Fibroblast of skin of right quadriceps (primary cell): ENCODE measurements around the gene IGSF9B.
A peak's percentile ranks its signal among the peaks of the same experiment; 100 is the strongest.

ENCODE experiments used
- DNase-seq: peaks from one replicate; pipeline ENCODE4 v3.0.0-alpha.2; 2013

The IGSF9B gene

GRCh38 chr11:133984828-133985227 is 28.1 kb upstream of the IGSF9B start:
- DNase-seq = no peak

- DNase-seq = no peak
Observed at GRCh38 chr11:133983660-133984316, 27.0 kb upstream of the IGSF9B start.

GRCh38 chr11:133982876-133983275 is 26.1 kb upstream of the IGSF9B start:
- no peak for DNase-seq

GRCh38 chr11:133982151-133982550 is 25.4 kb upstream of the IGSF9B start:
- DNase-seq = no peak

GRCh38 chr11:133981156-133981555 is 24.4 kb upstream of the IGSF9B start:
- DNase-seq = no peak

- no peak for DNase-seq
Observed at GRCh38 chr11:133980665-133981064, 23.9 kb upstream of the IGSF9B start.

GRCh38 chr11:133978794-133979193 is 22.0 kb upstream of the IGSF9B start:
- DNase-seq = no peak

- no peak for DNase-seq
Observed at GRCh38 chr11:133977067-133977677, 20.4 kb upstream of the IGSF9B start.

GRCh38 chr11:133975488-133975849 is 18.7 kb upstream of the IGSF9B start:
- no peak for DNase-seq

GRCh38 chr11:133974836-133975487 is 18.2 kb upstream of the IGSF9B start:
- DNase-seq = no peak

GRCh38 chr11:133971881-133972280 is 15.1 kb upstream of the IGSF9B start:
- DNase-seq = no peak

- DNase-seq = no peak
Observed at GRCh38 chr11:133969112-133969511, 12.3 kb upstream of the IGSF9B start.

GRCh38 chr11:133968300-133968699 is 11.5 kb upstream of the IGSF9B start:
- DNase-seq = no peak

GRCh38 chr11:133967599-133968238 is 11.0 kb upstream of the IGSF9B start:
- no peak for DNase-seq

GRCh38 chr11:133966921-133967598 is 10.3 kb upstream of the IGSF9B start:
- DNase-seq = no peak

GRCh38 chr11:133966172-133966651 is 9.4 kb upstream of the IGSF9B start:
- DNase-seq = no peak

- DNase-seq = no peak
Observed at GRCh38 chr11:133965031-133965601, 8.3 kb upstream of the IGSF9B start.

GRCh38 chr11:133964356-133964755 is 7.6 kb upstream of the IGSF9B start:
- no peak for DNase-seq

GRCh38 chr11:133961890-133962289 is 5.1 kb upstream of the IGSF9B start:
- no peak for DNase-seq

GRCh38 chr11:133957900-133958299 is 1.1 kb upstream of the IGSF9B start:
- peak; percentile 24 for DNase-seq

GRCh38 chr11:133955945-133956421 is 785 bp downstream of the IGSF9B start:
- no peak for DNase-seq

- no peak for DNase-seq
Observed at GRCh38 chr11:133955081-133955891, 1.5 kb downstream of the IGSF9B start.
